HepG2 (cell line): Measurements from ENCODE around the gene SERPINB13. TPM values are rescaled to one million over a fixed set of nuclear protein-coding genes. Genes with fewer than 3 reads are reported as not detected.

Source experiments
- ATAC-seq: fragments of 200-7000 bp; cut with Tn5 transposase; 3 replicates; pipeline ENCODE4 v1.9.1; 2020; ENCODE audit warnings: mild to moderate bottlenecking, moderate library complexity
- BruUV-seq: library from RNA; stranded (reverse); fragments of 400-500 nt; replicated peaks from 2 replicates; lab custom pipeline; 2021; lab: Mats Ljungman, UMichigan
- CTCF ChIA-PET: fragments of 300-600 bp; formaldehyde crosslinking; extraction: SDS; loops from one replicate; lab custom pipeline; 2021; ENCODE audit warnings: low total read pairs, inconsistent platforms, low intra/inter-chr PET ratio; lab: Yijun Ruan, JAX
- POLR2A ChIA-PET: fragments of 350-600 bp; sonication (Branson Sonifier 250); formaldehyde crosslinking; loops from one replicate; lab custom pipeline; 2020; ENCODE audit warnings: antibody characterized with exemption, inconsistent platforms; lab: Yijun Ruan, JAX
- DNase-seq: peaks from one replicate; pipeline ENCODE4 v3.0.0-alpha.2; 2015; ENCODE audit warnings: low spot score
- FAIRE-seq: peaks from 3 replicates; lab custom pipeline; 2011; peaks lifted over from hg19 to GRCh38; lab: Jason Lieb, UNC
- H2AFZ ChIP-seq: one replicate; pipeline ENCODE4 v1.6.1; 2011; ENCODE audit warnings: low read length, inconsistent platforms
- H3K27ac ChIP-seq: fragments of 300-600 bp; 3 replicates; pipeline ENCODE4 v1.8.0; 2011; ENCODE audit warnings: mixed run types, mild to moderate bottlenecking, mixed read lengths, low read length, inconsistent platforms; ENCODE audit not compliant: insufficient read depth; ENCODE audit errors: extremely low read length
- H3K27me3 ChIP-seq, 2 experiments: fragments of 200-600 bp in 1 of 2; 2 replicates in 1 of 2; 3 replicates in 1 of 2; pipeline versions ENCODE4 v1.6.0 to v1.8.0; 2011; ENCODE audit warnings: low read length in 2 of 2, mild to moderate bottlenecking in 2 of 2, moderate library complexity in 2 of 2, inconsistent platforms in 1 of 2; ENCODE audit not compliant: insufficient read depth in 2 of 2, control insufficient read depth in 1 of 2
- H3K36me3 ChIP-seq, 2 experiments: fragments of 200-600 bp in 1 of 2; replicated peaks in 1 of 2; 2 replicates in 1 of 2; 3 replicates in 1 of 2; pipeline versions ENCODE4 v1.5.1 to v1.8.0; 2011; ENCODE audit warnings: low read length in 2 of 2, inconsistent platforms in 1 of 2; ENCODE audit not compliant: insufficient read depth in 2 of 2, control insufficient read depth in 1 of 2
- H3K4me1 ChIP-seq: 2 replicates; pipeline ENCODE4 v1.5.1; 2012; ENCODE audit warnings: low read length, inconsistent platforms; ENCODE audit not compliant: insufficient read depth
- H3K4me2 ChIP-seq: 2 replicates; pipeline ENCODE4 v1.6.0; 2011; ENCODE audit warnings: low read depth, low read length, inconsistent platforms
- H3K4me3 ChIP-seq, 3 experiments: fragments of 200-600 bp in 1 of 3; sonication (generic), shearing (Covaris generic) in 1 of 3; replicated peaks in 1 of 3; 2 replicates each; pipeline ENCODE4 v1.5.1; 2011 to 2016; ENCODE audit warnings: low read length in 3 of 3, inconsistent platforms in 2 of 3, low read depth in 2 of 3, mild to moderate bottlenecking in 2 of 3, control low read depth in 1 of 3, mixed read lengths in 1 of 3; ENCODE audit not compliant: insufficient read depth in 1 of 3
- H3K79me2 ChIP-seq: one replicate; pipeline ENCODE4 v1.6.1; 2011; ENCODE audit warnings: low read length, inconsistent platforms; ENCODE audit not compliant: insufficient read depth
- H3K9ac ChIP-seq: 2 replicates; pipeline ENCODE4 v1.6.0; 2011; ENCODE audit warnings: mild to moderate bottlenecking, low read depth, low read length, inconsistent platforms; ENCODE audit not compliant: insufficient read depth
- H3K9me3 ChIP-seq: 2 replicates; pipeline ENCODE4 v1.5.1; 2012; ENCODE audit warnings: mild to moderate bottlenecking, low read length
- H4K20me1 ChIP-seq: 2 replicates; pipeline ENCODE4 v1.6.0; 2011; ENCODE audit warnings: inconsistent platforms, mild to moderate bottlenecking, low read length, moderate library complexity; ENCODE audit not compliant: insufficient read depth
- ARID2 ChIP-seq: sonication (generic); formaldehyde crosslinking; IDR thresholded peaks from 2 replicates; pipeline ENCODE4 v1.8.1; 2022; ENCODE audit warnings: mild to moderate bottlenecking, missing genetic modification reagents, borderline replicate concordance
- ATF1 ChIP-seq: IDR thresholded peaks from 2 replicates; pipeline ENCODE4 v1.6.1; 2016; ENCODE audit warnings: mild to moderate bottlenecking, control low read depth
- DZIP1 ChIP-seq: sonication (generic); formaldehyde crosslinking; IDR thresholded peaks from 2 replicates; pipeline ENCODE4 v1.5.0; 2020; ENCODE audit warnings: mild to moderate bottlenecking, missing genetic modification reagents
- FLYWCH1 ChIP-seq: sonication (generic); formaldehyde crosslinking; IDR thresholded peaks from 2 replicates; pipeline ENCODE4 v1.8.1; 2023; ENCODE audit warnings: mild to moderate bottlenecking, missing genetic modification reagents
- JUND ChIP-seq: sonication (generic); formaldehyde crosslinking; IDR thresholded peaks from 2 replicates; pipeline ENCODE4 v1.8.0; 2022; ENCODE audit warnings: mild to moderate bottlenecking, missing genetic modification reagents
- MEIS1 ChIP-seq: sonication (generic); formaldehyde crosslinking; IDR thresholded peaks from 2 replicates; pipeline ENCODE4 v1.9.0; 2021; ENCODE audit warnings: mild to moderate bottlenecking, missing genetic modification reagents, moderate library complexity, borderline replicate concordance
- PPARG ChIP-seq: conservative IDR thresholded peaks from 2 replicates; pipeline ENCODE4 v1.6.1; 2016; ENCODE audit warnings: missing biosample characterization, missing genetic modification reagents
- REST ChIP-seq, 2 experiments: IDR thresholded peaks; 2 replicates each; pipeline ENCODE4 v1.6.1; 2011 to 2012; ENCODE audit warnings: low read length in 2 of 2, borderline replicate concordance in 1 of 2, low read depth in 1 of 2, mild to moderate bottlenecking in 1 of 2, moderate library complexity in 1 of 2
- SP140L ChIP-seq: sonication (generic); formaldehyde crosslinking; IDR thresholded peaks from 2 replicates; pipeline ENCODE4 v1.4.0; 2020; ENCODE audit warnings: missing genetic modification reagents, borderline replicate concordance
- TARDBP ChIP-seq: sonication (generic); formaldehyde crosslinking; IDR thresholded peaks from 2 replicates; pipeline ENCODE4 v1.8.0; 2022; ENCODE audit warnings: mild to moderate bottlenecking, missing genetic modification reagents
- USF2 ChIP-seq, 2 experiments: sonication (generic) in 1 of 2; formaldehyde crosslinking in 1 of 2; IDR thresholded peaks; 2 replicates each; pipeline versions ENCODE4 v1.5.1 to v1.6.1; 2011 to 2020; ENCODE audit warnings: borderline replicate concordance in 1 of 2, low read depth in 1 of 2, low read length in 1 of 2, mild to moderate bottlenecking in 1 of 2, missing genetic modification reagents in 1 of 2, moderate library complexity in 1 of 2
- ZNF333 ChIP-seq: sonication (generic); formaldehyde crosslinking; IDR thresholded peaks from 2 replicates; pipeline ENCODE4 v1.4.0; 2020; ENCODE audit warnings: mild to moderate bottlenecking, missing genetic modification reagents, borderline replicate concordance
- ZNF460 ChIP-seq: sonication (generic); formaldehyde crosslinking; IDR thresholded peaks from 2 replicates; pipeline ENCODE4 v1.5.1; 2020; ENCODE audit warnings: missing genetic modification reagents, mild to moderate bottlenecking, borderline replicate concordance
- ZNF644 ChIP-seq: IDR thresholded peaks from 2 replicates; pipeline ENCODE4 v1.6.1; 2016; ENCODE audit warnings: low read depth
- ZNF784 ChIP-seq: sonication (generic); formaldehyde crosslinking; IDR thresholded peaks from 2 replicates; pipeline ENCODE4 v1.5.1; 2020; ENCODE audit warnings: missing genetic modification reagents, mild to moderate bottlenecking, borderline replicate concordance
- WGBS: methylation state at CpG from one replicate; pipeline ENCODE4 v1.1.6; 2017; ENCODE audit warnings: low lambda C conversion rate; 5-methylcytosine and 5-hydroxymethylcytosine counted together
- in situ Hi-C: cut with HindIII; loops from 2 replicates; pipeline ENCODE4 v1.10.0; 2017; ENCODE audit warnings: low pct_unique_long_range_greater_than_20kb; ENCODE audit not compliant: extremely low pct_ligation_motif_present
- intact Hi-C: fragments of 100-400 bp; cut with micrococcal nuclease; formaldehyde crosslinking; loops from one replicate; pipeline ENCODE4 v1.10.0; 2022; ENCODE audit not compliant: unreplicated experiment
- polyA plus RNA-seq, 8 experiments: library from polyadenylated mRNA; depleted of rRNA in 3 of 8; stranded (reverse) in 7 of 8; unstranded in 1 of 8; fragments of >200 nt; fragmentation: Illumina TruSeq in 4 of 8; extraction: Trizol in 4 of 8; gene quantifications; 2 replicates each; pipeline versions ENCODE4 v1.2.1 to v1.2.3, GENCODE V29; 2011 to 2016; ENCODE audit warnings: low read depth in 4 of 8, missing spikeins in 1 of 8, mixed read lengths in 1 of 8; ENCODE audit not compliant: insufficient read depth in 1 of 8
- total RNA-seq, 5 experiments: library from RNA; depleted of rRNA; stranded (reverse); fragments of >200 nt; fragmentation: Illumina TruSeq; extraction: Trizol; gene quantifications; 2 replicates each; pipeline ENCODE4 v1.2.3, GENCODE V29; 2016; ENCODE audit warnings: low read depth in 1 of 5

SERPINB13 gene
- total and polyA plus RNA-seq, 2 of the 13 experiments (the other 11 are each of a cell fraction or from before 2014, with no cell fraction given) = not detected

- H3K4me2 ChIP-seq = no peak overlapping the region
- no peak for FAIRE-seq
- H3K27me3 ChIP-seq = no peaks in the 10 kb centered on the region; a peak in 2 of 5 replicates
- no peak overlapping the region for H2AFZ ChIP-seq
- no peak overlapping the region for H3K4me3 ChIP-seq
- no peaks in the 10 kb centered on the region for H3K79me2 ChIP-seq
- CTCF ChIA-PET = no interaction called here
- intact Hi-C loops (no loop called here), in situ Hi-C loops (no loop called here)
- no peak overlapping the region for H3K27ac ChIP-seq
- H3K9ac ChIP-seq = no peak overlapping the region
- no peaks in the 10 kb centered on the region for H3K4me1 ChIP-seq
- ATAC-seq = no peak
- H3K36me3 ChIP-seq = no peaks in the 10 kb centered on the region
- H4K20me1 ChIP-seq = no peaks in the 10 kb centered on the region
- H3K9me3 ChIP-seq = no peaks in the 10 kb centered on the region
- no TSS peak for BruUV-seq
- 0% methylated on average over 1 of the region's 1 CpG for WGBS
- no peak for DNase-seq
- POLR2A ChIA-PET = no interaction called here
- TF ChIP-seq PPARG (CRISPR knock-in tag) = no peak
- no peak for TF ChIP-seq ATF1 (CRISPR knock-in tag)
- TF ChIP-seq ZNF460 (CRISPR knock-in tag) = no peak
- no peak for TF ChIP-seq USF2 (IDR thresholded peaks at IDR 0.05; ENCODE audit: low read depth, low read length)
- no peak for TF ChIP-seq USF2 (CRISPR knock-in tag; IDR thresholded peaks at IDR 0.05; ENCODE audit: borderline replicate concordance)
- TF ChIP-seq TARDBP = no peak
- no peak for TF ChIP-seq ZNF784
- no peak for TF ChIP-seq JUND (CRISPR knock-in tag)
- no peak for TF ChIP-seq REST (IDR thresholded peaks at IDR 0.05; ENCODE audit: borderline replicate concordance in 1 of 2, low read depth in 1 of 2, low read length in 2 of 2)
- no peak for TF ChIP-seq ARID2
- TF ChIP-seq DZIP1 (CRISPR knock-in tag) = no peak
- no peak for TF ChIP-seq MEIS1 (CRISPR knock-in tag)
- TF ChIP-seq ZNF644 (CRISPR knock-in tag) = no peak
- no peak for TF ChIP-seq FLYWCH1 (CRISPR knock-in tag)
- no peak for TF ChIP-seq SP140L (CRISPR knock-in tag)
- no peak for TF ChIP-seq ZNF333 (CRISPR knock-in tag)
These were observed 22.6 kb upstream of the SERPINB13 start for GRCh38 chr18:63564561-63564960.
